Activated CD4-positive, alpha-beta T cell treated with anti-CD3 and anti-CD28 coated beads, Interleukin-2, amount 10 ng/mL, durations not matched to agents 24 days and 14 days (primary cell): ENCODE results near the gene CBX4. TPM values are rescaled to one million over a fixed set of nuclear protein-coding genes. Genes with fewer than 3 reads are reported as not detected.
A peak's percentile ranks its signal among the peaks of the same experiment; 100 is the strongest.

Source experiments
- DNase-seq: peaks from one replicate; pipeline ENCODE4 v3.0.0; 2022
- H3K27ac Mint-ChIP-seq: one replicate; pipeline ENCODE4 v1.8.0; 2022; ENCODE audit warnings: mild to moderate bottlenecking, mixed read lengths
- H3K27me3 Mint-ChIP-seq: one replicate; pipeline ENCODE4 v1.8.0; 2022; ENCODE audit warnings: mixed read lengths
- H3K36me3 Mint-ChIP-seq: one replicate; pipeline ENCODE4 v1.8.0; 2022; ENCODE audit warnings: low read depth, mild to moderate bottlenecking, mixed read lengths
- H3K4me1 Mint-ChIP-seq: one replicate; pipeline ENCODE4 v1.8.0; 2021; ENCODE audit warnings: mixed read lengths
- H3K4me3 Mint-ChIP-seq: one replicate; pipeline ENCODE4 v1.8.0; 2022; ENCODE audit warnings: mild to moderate bottlenecking, moderate library complexity, mixed read lengths
- H3K9me3 Mint-ChIP-seq: one replicate; pipeline ENCODE4 v1.8.0; 2021; ENCODE audit warnings: mixed read lengths
- intact Hi-C: fragments of 100-400 bp; cut with micrococcal nuclease; formaldehyde crosslinking; loops from one replicate; pipeline ENCODE4 v1.15.1; 2023
- total RNA-seq: library from RNA; stranded (reverse); gene quantifications from 2 replicates; pipeline ENCODE4 v1.2.3, GENCODE V29; 2022

CBX4 gene
- total RNA-seq, 1 donor from 2014 or later = 19.4 TPM

- DNase-seq = no peak
- Mint-ChIP-seq H3K27me3 (peaks cover 42% of the 10 kb centered on the region), H3K27ac (peak overlapping the region; percentile 49), H3K36me3 (peaks cover 4% of the 10 kb centered on the region), H3K4me1 (peaks cover 20% of the 10 kb centered on the region), H3K4me3 (peak overlapping the region; percentile 51), H3K9me3 (no peaks in the 10 kb centered on the region)
- intact Hi-C loops = loop anchor here (5.0 kb wide), 1 partner anchor 150 kb away; no protein-coding TSS in a partner anchor
Observed at GRCh38 chr17:79842136-79842655, 3.0 kb upstream of the CBX4 start.

GRCh38 chr17:79841369-79842135, 2.3 kb upstream of the CBX4 start:
- intact Hi-C loops = loop anchor here (5.0 kb wide), 1 partner anchor 151 kb away; no protein-coding TSS in a partner anchor
- Mint-ChIP-seq H3K27me3 (peaks cover 42% of the 10 kb centered on the region), H3K4me3 (peak overlapping the region; percentile 51)

GRCh38 chr17:79840989-79841286, 1.7 kb upstream of the CBX4 start:
- intact Hi-C loops = loop anchor here (1.0 to 5.0 kb wide), 2 partner anchors 31 to 151 kb away; no protein-coding TSS in a partner anchor
- Mint-ChIP-seq H3K36me3 (peaks cover 5% of the 10 kb centered on the region), H3K4me3 (peak overlapping the region; percentile 32), H3K4me1 (peaks cover 24% of the 10 kb centered on the region), H3K9me3 (no peaks in the 10 kb centered on the region), H3K27ac (peak overlapping the region; percentile 34), H3K27me3 (peaks cover 38% of the 10 kb centered on the region)
- DNase-seq = no peak

More at GRCh38 chr17:79841369-79842135, 2.3 kb upstream of the CBX4 start:
- H3K36me3 Mint-ChIP-seq = peaks cover 5% of the 10 kb centered on the region
- H3K27ac Mint-ChIP-seq = peak overlapping the region; percentile 49
- H3K4me1 Mint-ChIP-seq = peaks cover 25% of the 10 kb centered on the region
- H3K9me3 Mint-ChIP-seq = no peaks in the 10 kb centered on the region
- peak; percentile 76 for DNase-seq

- H3K27ac Mint-ChIP-seq = peak overlapping the region; percentile 53
- peak; percentile 79 for DNase-seq
- intact Hi-C loops = loop anchor here (1.0 to 5.0 kb wide), 2 partner anchors 30 to 152 kb away; no protein-coding TSS in a partner anchor
- peaks cover 34% of the 10 kb centered on the region for H3K27me3 Mint-ChIP-seq
- H3K9me3 Mint-ChIP-seq = no peaks in the 10 kb centered on the region
- H3K4me3 Mint-ChIP-seq = peak overlapping the region; percentile 97
- H3K4me1 Mint-ChIP-seq = peaks cover 23% of the 10 kb centered on the region
- H3K36me3 Mint-ChIP-seq = peaks cover 5% of the 10 kb centered on the region
Observed at GRCh38 chr17:79840269-79840988, 1.2 kb upstream of the CBX4 start.

- Mint-ChIP-seq H3K36me3 (peaks cover 14% of the 10 kb centered on the region), H3K4me3 (peak overlapping the region; percentile 97), H3K27me3 (peaks cover 27% of the 10 kb centered on the region), H3K27ac (peak overlapping the region; percentile 90), H3K4me1 (peaks cover 26% of the 10 kb centered on the region), H3K9me3 (no peaks in the 10 kb centered on the region)
- peak; percentile 88 for DNase-seq
- intact Hi-C loops = loop anchor here (1.0 to 10.0 kb wide), 4 partner anchors 41 to 1706 kb away; partner anchors contain the start of genes CBX8 and TMC8
Observed at GRCh38 chr17:79838522-79839274, 542 bp downstream of the CBX4 start.

GRCh38 chr17:79837888-79838521, 1.2 kb downstream of the CBX4 start:
- Mint-ChIP-seq H3K36me3 (peaks cover 19% of the 10 kb centered on the region), H3K9me3 (no peaks in the 10 kb centered on the region), H3K27ac (peak overlapping the region; percentile 90), H3K4me3 (peak overlapping the region; percentile 97), H3K27me3 (peaks cover 24% of the 10 kb centered on the region), H3K4me1 (peaks cover 26% of the 10 kb centered on the region)
- intact Hi-C loops = loop anchor here (2.0 to 10.0 kb wide), 3 partner anchors 91 to 1706 kb away; partner anchors contain the start of gene TMC8
- DNase-seq = peak; percentile 82

- Mint-ChIP-seq H3K9me3 (no peaks in the 10 kb centered on the region), H3K4me1 (peaks cover 24% of the 10 kb centered on the region), H3K4me3 (peak overlapping the region; percentile 97), H3K36me3 (peaks cover 21% of the 10 kb centered on the region), H3K27ac (peak overlapping the region; percentile 90), H3K27me3 (peaks cover 16% of the 10 kb centered on the region)
- intact Hi-C loops = loop anchor here (5.0 to 10.0 kb wide), 2 partner anchors 418 to 1705 kb away; partner anchors contain the start of gene TMC8
- DNase-seq = peak; percentile 84
Observed at GRCh38 chr17:79836972-79837887, 2.0 kb downstream of the CBX4 start.

GRCh38 chr17:79836510-79836971, 2.7 kb downstream of the CBX4 start:
- peaks cover 13% of the 10 kb centered on the region for H3K27me3 Mint-ChIP-seq
- no peaks in the 10 kb centered on the region for H3K9me3 Mint-ChIP-seq
- peaks cover 21% of the 10 kb centered on the region for H3K36me3 Mint-ChIP-seq
- intact Hi-C loops = loop anchor here (5.0 to 10.0 kb wide), 2 partner anchors 418 to 1704 kb away; partner anchors contain the start of gene TMC8
- peak overlapping the region; percentile 60 for H3K27ac Mint-ChIP-seq
- peak overlapping the region; percentile 97 for H3K4me3 Mint-ChIP-seq
- peaks cover 22% of the 10 kb centered on the region for H3K4me1 Mint-ChIP-seq
- peak; percentile 62 for DNase-seq

GRCh38 chr17:79835953-79836509, 3.2 kb downstream of the CBX4 start:
- Mint-ChIP-seq H3K4me3 (no peak overlapping the region), H3K36me3 (peaks cover 21% of the 10 kb centered on the region), H3K27me3 (peaks cover 10% of the 10 kb centered on the region), H3K4me1 (peaks cover 22% of the 10 kb centered on the region), H3K9me3 (no peaks in the 10 kb centered on the region), H3K27ac (no peak overlapping the region)
- intact Hi-C loops = loop anchor here (5.0 to 10.0 kb wide), 2 partner anchors 419 to 1704 kb away; partner anchors contain the start of gene TMC8
- DNase-seq = peak; percentile 68

- Mint-ChIP-seq H3K36me3 (peaks cover 21% of the 10 kb centered on the region), H3K4me1 (peaks cover 22% of the 10 kb centered on the region), H3K27ac (no peak overlapping the region), H3K4me3 (no peak overlapping the region), H3K27me3 (peaks cover 6% of the 10 kb centered on the region), H3K9me3 (no peaks in the 10 kb centered on the region)
- no peak for DNase-seq
- intact Hi-C loops = loop anchor here (5.0 to 10.0 kb wide), 2 partner anchors 419 to 1703 kb away; partner anchors contain the start of gene TMC8
Observed at GRCh38 chr17:79835470-79835899, 3.8 kb downstream of the CBX4 start.

GRCh38 chr17:79834565-79835469, 4.4 kb downstream of the CBX4 start:
- H3K9me3 Mint-ChIP-seq = no peaks in the 10 kb centered on the region
- H3K27ac Mint-ChIP-seq = no peak overlapping the region
- peak; percentile 85 for DNase-seq
- H3K4me3 Mint-ChIP-seq = no peak overlapping the region
- intact Hi-C loops = loop anchor here (5.0 to 10.0 kb wide), 2 partner anchors 420 to 1703 kb away; partner anchors contain the start of gene TMC8
- H3K36me3 Mint-ChIP-seq = peaks cover 21% of the 10 kb centered on the region
- peaks cover under 1% of the 10 kb centered on the region for H3K27me3 Mint-ChIP-seq
- H3K4me1 Mint-ChIP-seq = peaks cover 22% of the 10 kb centered on the region
